HEK293 (cell line): Measurements from ENCODE around the gene GUCY2D.
A peak's percentile ranks its signal among the peaks of the same experiment; 100 is the strongest.

ENCODE experiments used
- CTCF ChIA-PET: fragments of 350-600 bp; formaldehyde crosslinking; extraction: SDS; loops from one replicate; lab custom pipeline; 2021; ENCODE audit warnings: antibody characterized with exemption; lab: Yijun Ruan, JAX
- POLR2A ChIA-PET: fragments of 300-600 bp; formaldehyde crosslinking; extraction: SDS; loops from one replicate; lab custom pipeline; 2020; ENCODE audit warnings: antibody characterized with exemption, inconsistent platforms; lab: Yijun Ruan, JAX
- H3K27ac ChIP-seq: fragments of 200-500 bp; sonication (Bioruptor generic); 2 replicates; pipeline ENCODE4 v1.5.1; 2014; ENCODE audit warnings: low read depth, low read length, control low read depth, inconsistent platforms; ENCODE audit errors: extremely low read depth
- H3K36me3 ChIP-seq, 2 experiments: fragments of 200-500 bp in 1 of 2; sonication (Bioruptor generic) in 1 of 2; 1 replicate in 1 of 2; 2 replicates in 1 of 2; pipeline ENCODE4 v1.5.1; 2014 to 2017; ENCODE audit warnings: inconsistent platforms in 2 of 2, low read length in 2 of 2; ENCODE audit not compliant: control insufficient read depth in 2 of 2, insufficient read depth in 1 of 2
- H3K4me1 ChIP-seq: fragments of 200-500 bp; sonication (Bioruptor generic); 2 replicates; pipeline ENCODE4 v1.5.1; 2014; ENCODE audit warnings: mild to moderate bottlenecking, low read length, inconsistent platforms; ENCODE audit not compliant: control insufficient read depth, insufficient read depth
- H3K4me3 ChIP-seq: 2 replicates; pipeline ENCODE4 v1.5.1; 2011; ENCODE audit warnings: low read depth, mild to moderate bottlenecking, control low read depth, low read length, moderate library complexity
- H3K9me3 ChIP-seq: fragments of 200-500 bp; sonication (Bioruptor generic); 2 replicates; pipeline ENCODE4 v1.5.1; 2014; ENCODE audit warnings: low read depth, low read length, inconsistent platforms; ENCODE audit not compliant: control insufficient read depth, insufficient read depth
- GLIS1 ChIP-seq: fragments of 450-650 bp; formaldehyde crosslinking; IDR thresholded peaks from 2 replicates; pipeline ENCODE4 v1.5.1; 2016; ENCODE audit warnings: missing biosample characterization, missing genetic modification characterization
- GLIS2 ChIP-seq: fragments of 450-650 bp; formaldehyde crosslinking; IDR thresholded peaks from 2 replicates; pipeline ENCODE4 v1.5.1; 2016; ENCODE audit warnings: missing biosample characterization, missing genetic modification characterization
- REPIN1 ChIP-seq: fragments of 450-650 bp; formaldehyde crosslinking; IDR thresholded peaks from 2 replicates; pipeline ENCODE4 v1.5.1; 2017; ENCODE audit warnings: missing biosample characterization, missing genetic modification characterization, low read depth
- SCRT1 ChIP-seq: fragments of 450-650 bp; formaldehyde crosslinking; IDR thresholded peaks from 2 replicates; pipeline ENCODE4 v1.5.1; 2016; ENCODE audit warnings: missing biosample characterization, missing genetic modification characterization, borderline replicate concordance
- SCRT2 ChIP-seq: fragments of 450-650 bp; formaldehyde crosslinking; IDR thresholded peaks from 2 replicates; pipeline ENCODE4 v1.5.1; 2016; ENCODE audit warnings: missing biosample characterization, missing genetic modification characterization
- WT1 ChIP-seq: fragments of 450-650 bp; formaldehyde crosslinking; IDR thresholded peaks from 2 replicates; pipeline ENCODE4 v1.5.1; 2016; ENCODE audit warnings: missing biosample characterization, missing genetic modification characterization
- ZBTB26 ChIP-seq: fragments of 450-650 bp; formaldehyde crosslinking; optimal IDR thresholded peaks from 2 replicates; pipeline ENCODE3; 2016; ENCODE audit warnings: missing biosample characterization, mild to moderate bottlenecking, missing genetic modification characterization
- ZBTB49 ChIP-seq: fragments of 450-650 bp; formaldehyde crosslinking; IDR thresholded peaks from 2 replicates; pipeline ENCODE4 v1.5.1; 2016; ENCODE audit warnings: missing biosample characterization, missing genetic modification characterization, low read depth
- ZEB2 ChIP-seq: fragments of 450-650 bp; formaldehyde crosslinking; IDR thresholded peaks from 2 replicates; pipeline ENCODE4 v1.5.1; 2016; ENCODE audit warnings: missing biosample characterization, missing genetic modification characterization
- ZNF211 ChIP-seq: fragments of 450-650 bp; formaldehyde crosslinking; IDR thresholded peaks from 2 replicates; pipeline ENCODE4 v1.5.1; 2016; ENCODE audit warnings: low read depth, missing biosample characterization, missing genetic modification characterization
- ZNF214 ChIP-seq: fragments of 450-650 bp; formaldehyde crosslinking; IDR thresholded peaks from 2 replicates; pipeline ENCODE4 v1.5.1; 2017; ENCODE audit warnings: missing biosample characterization, mild to moderate bottlenecking, missing genetic modification characterization, borderline replicate concordance
- ZNF24 ChIP-seq: fragments of 450-650 bp; formaldehyde crosslinking; IDR thresholded peaks from 2 replicates; pipeline ENCODE4 v1.5.1; 2016; ENCODE audit warnings: missing biosample characterization, missing genetic modification characterization
- ZNF473 ChIP-seq: fragments of 450-650 bp; formaldehyde crosslinking; IDR thresholded peaks from 2 replicates; pipeline ENCODE4 v1.5.1; 2017; ENCODE audit warnings: missing biosample characterization, missing genetic modification characterization
- ZNF544 ChIP-seq: fragments of 450-650 bp; formaldehyde crosslinking; IDR thresholded peaks from 2 replicates; pipeline ENCODE4 v1.5.0; 2017; ENCODE audit warnings: missing biosample characterization, missing genetic modification characterization
- ZNF580 ChIP-seq: fragments of 450-650 bp; formaldehyde crosslinking; IDR thresholded peaks from 2 replicates; pipeline ENCODE4 v1.5.1; 2016; ENCODE audit warnings: missing biosample characterization, missing genetic modification characterization
- ZNF664 ChIP-seq: fragments of 450-650 bp; formaldehyde crosslinking; IDR thresholded peaks from 2 replicates; pipeline ENCODE4 v1.5.1; 2016; ENCODE audit warnings: missing biosample characterization, missing genetic modification characterization
- ZSCAN30 ChIP-seq: fragments of 450-650 bp; IDR thresholded peaks from 2 replicates; pipeline ENCODE4 v1.5.1; 2018; ENCODE audit warnings: missing biosample characterization, mild to moderate bottlenecking, missing genetic modification characterization, moderate library complexity
- TF ChIP-seq, protein P1 (sequence below): fragments of 450-650 bp; formaldehyde crosslinking; IDR thresholded peaks from 2 replicates; pipeline ENCODE4 v1.5.1; 2016; ENCODE audit warnings: missing biosample characterization, missing genetic modification characterization, borderline replicate concordance
- TF ChIP-seq, protein P2 (sequence below): fragments of 450-650 bp; formaldehyde crosslinking; IDR thresholded peaks from 2 replicates; pipeline ENCODE4 v1.5.1; 2016; ENCODE audit warnings: missing biosample characterization, missing genetic modification characterization

Gene GUCY2D

DNA sequence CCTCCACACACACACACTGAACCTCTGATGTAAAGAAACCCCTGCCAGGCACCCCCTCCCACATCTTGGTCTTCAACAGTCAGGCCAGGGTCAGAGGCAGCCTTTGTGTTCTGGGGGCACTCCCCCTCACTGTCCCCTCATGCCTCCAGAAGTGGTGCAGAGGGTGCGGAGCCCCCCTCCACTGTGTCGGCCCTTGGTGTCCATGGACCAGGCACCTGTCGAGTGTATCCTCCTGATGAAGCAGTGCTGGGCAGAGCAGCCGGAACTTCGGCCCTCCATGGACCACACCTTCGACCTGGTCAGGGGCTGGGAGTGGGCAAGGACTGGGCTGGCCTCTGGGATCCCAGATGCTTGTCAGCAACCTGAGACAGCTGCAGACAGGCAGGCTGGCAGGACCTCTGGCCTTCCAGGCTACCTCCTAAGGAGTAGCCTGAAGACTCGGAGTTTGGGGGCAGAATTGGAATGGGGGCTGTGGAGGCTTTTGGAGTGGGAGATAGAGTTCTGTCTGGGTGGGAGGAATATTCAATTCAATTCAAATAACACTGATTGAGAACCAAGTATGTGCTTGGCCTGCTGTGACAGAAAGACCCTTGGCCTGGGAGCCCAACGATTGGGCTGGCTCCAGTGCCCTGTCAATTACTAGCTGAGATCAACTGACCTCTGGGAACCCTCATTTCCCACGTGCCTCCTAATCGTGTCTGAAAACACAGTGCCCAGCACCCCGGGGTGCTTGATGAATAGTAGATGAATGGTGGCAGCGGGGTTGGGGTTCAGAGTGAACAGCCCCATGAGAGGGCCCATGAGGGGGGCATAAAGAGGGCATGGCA is 11.5 kb downstream of the GUCY2D start:
- ChIA-PET POLR2A (interaction anchor here (0.6 kb wide), 1 partner anchor 73 kb away, joined by 3 read pairs; no protein-coding TSS in a partner anchor), CTCF (interaction anchor here (0.8 to 4.1 kb wide), 5 partner anchors 17 to 43 kb away, joined by 4 to 18 read pairs (median 5); no protein-coding TSS in a partner anchor)
- Histone ChIP-seq H3K4me1 (no peaks in the 10 kb centered on the region), H3K36me3 (no peaks in the 10 kb centered on the region), H3K9me3 (no peaks in the 10 kb centered on the region)
- TF ChIP-seq SCRT1 (tag by site-specific recombination) (peak; percentile 71; the same call in 1 of the 2 replicates), ZNF24 (tag by site-specific recombination) (no peak), ZNF580 (tag by site-specific recombination) (no peak), SCRT2 (tag by site-specific recombination) (peak; percentile 85), ZBTB26 (no peak), ZEB2 (tag by site-specific recombination) (no peak), ZNF544 (no peak)
- TF ChIP-seq, protein P1, sequence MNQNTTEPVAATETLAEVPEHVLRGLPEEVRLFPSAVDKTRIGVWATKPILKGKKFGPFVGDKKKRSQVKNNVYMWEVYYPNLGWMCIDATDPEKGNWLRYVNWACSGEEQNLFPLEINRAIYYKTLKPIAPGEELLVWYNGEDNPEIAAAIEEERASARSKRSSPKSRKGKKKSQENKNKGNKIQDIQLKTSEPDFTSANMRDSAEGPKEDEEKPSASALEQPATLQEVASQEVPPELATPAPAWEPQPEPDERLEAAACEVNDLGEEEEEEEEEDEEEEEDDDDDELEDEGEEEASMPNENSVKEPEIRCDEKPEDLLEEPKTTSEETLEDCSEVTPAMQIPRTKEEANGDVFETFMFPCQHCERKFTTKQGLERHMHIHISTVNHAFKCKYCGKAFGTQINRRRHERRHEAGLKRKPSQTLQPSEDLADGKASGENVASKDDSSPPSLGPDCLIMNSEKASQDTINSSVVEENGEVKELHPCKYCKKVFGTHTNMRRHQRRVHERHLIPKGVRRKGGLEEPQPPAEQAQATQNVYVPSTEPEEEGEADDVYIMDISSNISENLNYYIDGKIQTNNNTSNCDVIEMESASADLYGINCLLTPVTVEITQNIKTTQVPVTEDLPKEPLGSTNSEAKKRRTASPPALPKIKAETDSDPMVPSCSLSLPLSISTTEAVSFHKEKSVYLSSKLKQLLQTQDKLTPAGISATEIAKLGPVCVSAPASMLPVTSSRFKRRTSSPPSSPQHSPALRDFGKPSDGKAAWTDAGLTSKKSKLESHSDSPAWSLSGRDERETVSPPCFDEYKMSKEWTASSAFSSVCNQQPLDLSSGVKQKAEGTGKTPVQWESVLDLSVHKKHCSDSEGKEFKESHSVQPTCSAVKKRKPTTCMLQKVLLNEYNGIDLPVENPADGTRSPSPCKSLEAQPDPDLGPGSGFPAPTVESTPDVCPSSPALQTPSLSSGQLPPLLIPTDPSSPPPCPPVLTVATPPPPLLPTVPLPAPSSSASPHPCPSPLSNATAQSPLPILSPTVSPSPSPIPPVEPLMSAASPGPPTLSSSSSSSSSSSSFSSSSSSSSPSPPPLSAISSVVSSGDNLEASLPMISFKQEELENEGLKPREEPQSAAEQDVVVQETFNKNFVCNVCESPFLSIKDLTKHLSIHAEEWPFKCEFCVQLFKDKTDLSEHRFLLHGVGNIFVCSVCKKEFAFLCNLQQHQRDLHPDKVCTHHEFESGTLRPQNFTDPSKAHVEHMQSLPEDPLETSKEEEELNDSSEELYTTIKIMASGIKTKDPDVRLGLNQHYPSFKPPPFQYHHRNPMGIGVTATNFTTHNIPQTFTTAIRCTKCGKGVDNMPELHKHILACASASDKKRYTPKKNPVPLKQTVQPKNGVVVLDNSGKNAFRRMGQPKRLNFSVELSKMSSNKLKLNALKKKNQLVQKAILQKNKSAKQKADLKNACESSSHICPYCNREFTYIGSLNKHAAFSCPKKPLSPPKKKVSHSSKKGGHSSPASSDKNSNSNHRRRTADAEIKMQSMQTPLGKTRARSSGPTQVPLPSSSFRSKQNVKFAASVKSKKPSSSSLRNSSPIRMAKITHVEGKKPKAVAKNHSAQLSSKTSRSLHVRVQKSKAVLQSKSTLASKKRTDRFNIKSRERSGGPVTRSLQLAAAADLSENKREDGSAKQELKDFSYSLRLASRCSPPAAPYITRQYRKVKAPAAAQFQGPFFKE = no peak
- TF ChIP-seq, all 188 proteins: peak for 2
- Histone ChIP-seq H3K27ac (no peak overlapping the region), H3K4me3 (no peak overlapping the region)

DNA sequence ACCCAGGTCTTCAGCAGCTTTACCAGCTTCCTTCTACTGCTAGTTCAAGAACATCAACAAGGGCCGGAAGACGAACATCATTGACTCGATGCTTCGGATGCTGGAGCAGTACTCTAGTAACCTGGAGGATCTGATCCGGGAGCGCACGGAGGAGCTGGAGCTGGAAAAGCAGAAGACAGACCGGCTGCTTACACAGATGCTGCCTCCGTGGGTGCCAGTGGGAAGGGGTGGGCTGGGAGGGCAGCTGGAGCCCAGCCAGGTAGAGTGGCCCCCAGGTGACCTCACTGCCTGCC is 12.1 kb downstream of the GUCY2D start:
- Histone ChIP-seq H3K9me3 (no peaks in the 10 kb centered on the region), H3K4me3 (no peak overlapping the region), H3K36me3 (no peaks in the 10 kb centered on the region), H3K27ac (no peak overlapping the region), H3K4me1 (no peaks in the 10 kb centered on the region)
- ChIA-PET CTCF (interaction anchor here (1.0 to 4.1 kb wide), 5 partner anchors 17 to 43 kb away, joined by 4 to 18 read pairs (median 5); no protein-coding TSS in a partner anchor), POLR2A (interaction anchor here (0.6 kb wide), 1 partner anchor 74 kb away, joined by 3 read pairs; no protein-coding TSS in a partner anchor)
- TF ChIP-seq REPIN1 (tag by site-specific recombination) (no peak), ZNF664 (tag by site-specific recombination) (no peak), ZNF211 (tag by site-specific recombination) (no peak), ZNF544 (no peak), ZBTB49 (no peak), GLIS2 (no peak), GLIS1 (tag by site-specific recombination) (no peak), ZNF214 (tag by site-specific recombination) (no peak), WT1 (no peak), ZNF473 (tag by site-specific recombination) (no peak), ZSCAN30 (no peak)
- TF ChIP-seq, protein P2, sequence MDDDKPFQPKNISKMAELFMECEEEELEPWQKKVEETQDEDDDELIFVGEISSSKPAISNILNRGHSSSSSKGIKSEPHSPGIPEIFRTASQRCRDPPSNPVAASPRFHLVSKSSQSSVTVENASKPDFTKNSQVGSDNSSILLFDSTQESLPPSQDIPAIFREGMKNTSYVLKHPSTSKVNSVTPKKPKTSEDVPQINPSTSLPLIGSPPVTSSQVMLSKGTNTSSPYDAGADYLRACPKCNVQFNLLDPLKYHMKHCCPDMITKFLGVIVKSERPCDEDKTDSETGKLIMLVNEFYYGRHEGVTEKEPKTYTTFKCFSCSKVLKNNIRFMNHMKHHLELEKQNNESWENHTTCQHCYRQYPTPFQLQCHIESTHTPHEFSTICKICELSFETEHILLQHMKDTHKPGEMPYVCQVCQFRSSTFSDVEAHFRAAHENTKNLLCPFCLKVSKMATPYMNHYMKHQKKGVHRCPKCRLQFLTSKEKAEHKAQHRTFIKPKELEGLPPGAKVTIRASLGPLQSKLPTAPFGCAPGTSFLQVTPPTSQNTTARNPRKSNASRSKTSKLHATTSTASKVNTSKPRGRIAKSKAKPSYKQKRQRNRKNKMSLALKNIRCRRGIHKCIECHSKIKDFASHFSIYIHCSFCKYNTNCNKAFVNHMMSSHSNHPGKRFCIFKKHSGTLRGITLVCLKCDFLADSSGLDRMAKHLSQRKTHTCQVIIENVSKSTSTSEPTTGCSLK (tag by site-specific recombination) = no peak
